Stimulated activated CD4-positive, alpha-beta T cell treated with anti-CD3 and anti-CD28 coated beads, Interleukin-2, amount 100 ng/mL, for 24 hours (primary cell): ENCODE results near the gene VEGFC.

ENCODE experiments used
- DNase-seq, 2 donors: peaks; one replicate each; pipeline ENCODE4 v3.0.0-alpha.2; 2020

VEGFC gene

DNA sequence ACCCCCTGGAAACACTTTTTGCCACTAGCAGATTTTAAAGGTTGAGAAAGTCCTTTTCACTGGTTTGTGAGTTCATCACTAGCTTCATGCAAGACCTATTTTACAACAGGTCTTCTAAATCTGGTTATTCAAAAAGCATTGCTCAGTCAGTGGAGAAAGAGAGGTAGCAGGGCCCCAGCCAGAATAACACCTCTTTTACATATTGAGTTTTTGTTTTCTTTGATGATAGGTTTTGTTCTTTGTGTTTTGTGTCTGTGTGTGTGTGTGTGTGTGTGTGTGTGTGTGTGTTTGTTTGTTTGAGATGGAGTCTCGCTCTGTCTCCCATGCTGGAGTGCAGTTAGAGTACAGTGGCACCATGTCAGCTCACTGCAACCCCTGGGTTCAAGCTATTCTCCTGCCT lies 2.7 kb upstream of the VEGFC start:
- no peak for DNase-seq

DNA sequence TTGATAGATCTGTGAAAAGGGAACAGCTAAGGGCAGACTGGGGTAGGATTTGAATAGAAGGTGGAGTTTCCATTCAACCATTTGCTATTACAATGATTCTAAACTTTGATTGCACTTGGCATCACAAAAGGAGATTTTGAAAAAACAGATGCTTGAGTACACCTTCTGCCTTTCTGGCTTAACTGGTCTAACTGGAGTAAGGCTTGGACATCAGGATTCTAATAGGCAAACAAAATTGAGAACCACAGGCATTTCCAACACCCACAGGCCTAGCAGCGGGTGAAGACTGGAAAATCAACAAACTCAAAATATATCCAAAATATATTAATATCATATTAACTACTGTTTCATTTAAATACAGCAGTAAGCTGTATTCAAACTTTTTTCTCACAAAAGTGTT lies 1.9 kb upstream of the VEGFC start:
- DNase-seq = no peak

DNA sequence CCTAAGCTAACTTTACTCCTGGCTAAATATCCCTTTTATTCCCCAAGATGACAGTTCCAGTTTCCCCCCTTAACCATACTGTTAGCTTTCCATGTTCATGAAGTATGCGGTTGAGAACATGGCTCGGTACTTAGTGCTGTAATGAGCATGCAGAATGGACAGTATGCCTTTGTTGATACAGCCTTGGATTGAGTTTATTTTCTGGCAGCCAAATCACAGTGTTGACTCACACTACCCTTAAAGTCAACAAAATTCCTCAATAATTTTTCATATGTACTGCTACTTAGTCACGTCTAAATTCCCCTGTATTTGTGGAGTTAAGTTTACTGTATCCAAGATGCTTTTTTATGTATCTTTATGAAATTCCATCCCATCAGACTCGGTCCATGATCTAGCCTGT lies 1.4 kb upstream of the VEGFC start:
- no peak for DNase-seq

DNA sequence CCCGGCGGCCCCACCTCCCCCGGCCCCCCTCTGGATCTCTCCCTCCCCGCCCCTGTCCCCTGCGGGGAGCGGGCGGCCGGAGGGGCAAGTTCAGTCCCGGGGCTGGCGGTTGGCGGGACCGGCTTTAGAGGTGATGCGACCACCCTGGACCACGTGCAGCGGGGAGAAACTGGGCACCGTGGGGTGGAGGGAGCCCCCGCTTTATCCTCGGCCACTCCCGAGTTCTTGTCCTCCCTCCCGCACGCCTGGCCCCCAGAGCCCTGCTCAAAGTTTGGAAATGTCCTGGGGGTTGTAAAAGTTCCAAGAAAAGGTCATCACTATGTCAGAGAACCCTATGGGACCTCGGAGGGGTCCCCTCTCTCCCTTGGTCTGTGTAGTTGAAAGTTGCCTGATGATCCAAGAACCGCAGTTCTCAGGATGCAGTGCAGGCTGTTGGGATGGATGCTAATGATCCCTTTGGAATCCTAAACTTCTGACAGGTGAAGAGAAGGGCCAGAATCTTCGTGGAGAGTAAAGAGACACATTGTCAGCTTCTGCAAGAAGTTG lies 411 bp upstream of the VEGFC start:
- no peak for DNase-seq

DNA sequence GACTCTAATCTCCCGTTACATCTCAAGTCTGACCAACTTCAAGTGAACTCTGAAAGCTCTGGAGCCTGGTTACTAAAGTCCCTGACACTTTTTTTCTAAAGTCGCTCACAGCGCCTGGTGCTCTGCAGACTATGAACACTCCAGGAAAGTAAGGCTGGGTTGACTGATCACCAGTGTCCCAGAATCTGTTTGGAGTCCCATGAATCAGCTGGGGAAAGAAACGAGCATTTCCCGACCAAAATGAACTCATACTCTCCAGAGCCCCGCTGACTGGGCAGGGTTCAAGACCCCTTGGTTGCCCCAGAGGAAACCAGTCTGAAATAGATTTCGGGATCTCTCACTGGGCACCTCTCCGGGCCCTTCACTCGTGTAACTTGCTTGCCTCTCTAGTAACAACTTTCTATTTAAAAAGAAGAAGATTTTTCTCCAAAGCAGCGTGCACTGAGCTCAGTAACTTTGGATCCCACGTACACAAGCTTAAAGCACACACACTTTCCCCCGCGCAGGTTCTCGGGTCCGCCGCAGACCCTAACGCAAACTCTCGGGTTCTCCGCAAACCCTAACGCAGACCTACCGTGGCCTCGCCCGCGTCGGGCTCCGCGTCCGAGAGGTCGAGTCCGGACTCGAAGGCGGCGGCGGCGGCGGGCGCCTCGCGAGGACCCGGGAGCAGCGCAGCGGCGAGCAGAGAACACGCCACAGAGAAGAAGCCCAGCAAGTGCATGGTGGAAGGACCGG lies 964 bp downstream of the VEGFC start:
- no peak for DNase-seq

DNA sequence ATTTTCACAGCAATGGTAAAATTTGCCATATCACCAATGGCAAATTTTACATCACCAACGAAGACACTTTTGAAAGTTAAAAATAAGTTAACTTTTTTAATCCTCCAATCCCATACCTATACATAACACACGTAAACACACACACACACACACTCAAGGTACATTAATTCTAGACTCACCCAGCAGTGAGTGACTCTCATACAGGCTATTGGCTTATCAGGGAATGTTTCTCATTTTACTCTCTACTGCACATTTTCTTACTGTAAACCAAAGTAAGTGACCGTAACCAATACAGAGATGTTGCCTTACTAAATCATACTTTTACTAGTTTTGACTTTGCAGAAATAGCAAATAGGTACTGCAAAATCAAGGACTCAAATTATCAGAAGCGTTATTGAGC lies 2.3 kb downstream of the VEGFC start:
- no peak for DNase-seq

DNA sequence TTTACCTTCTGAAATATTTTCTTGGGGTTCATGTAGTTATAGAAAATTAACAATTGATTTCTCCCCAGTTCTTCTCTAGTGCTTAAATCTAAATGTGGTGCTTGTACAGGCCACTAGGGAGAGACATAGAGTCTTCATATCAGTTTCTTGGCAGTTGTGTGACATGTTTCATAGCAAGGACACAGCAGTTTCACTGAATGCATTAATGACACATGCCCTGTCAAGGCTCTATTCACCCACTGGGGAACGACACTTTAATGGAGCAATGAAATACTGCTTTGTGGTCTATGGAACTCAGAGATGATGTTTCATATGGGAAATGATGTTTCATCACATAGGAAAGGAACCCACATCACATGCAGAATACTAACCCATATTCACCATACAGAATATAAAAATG lies 2.8 kb downstream of the VEGFC start:
- DNase-seq = no peak

DNA sequence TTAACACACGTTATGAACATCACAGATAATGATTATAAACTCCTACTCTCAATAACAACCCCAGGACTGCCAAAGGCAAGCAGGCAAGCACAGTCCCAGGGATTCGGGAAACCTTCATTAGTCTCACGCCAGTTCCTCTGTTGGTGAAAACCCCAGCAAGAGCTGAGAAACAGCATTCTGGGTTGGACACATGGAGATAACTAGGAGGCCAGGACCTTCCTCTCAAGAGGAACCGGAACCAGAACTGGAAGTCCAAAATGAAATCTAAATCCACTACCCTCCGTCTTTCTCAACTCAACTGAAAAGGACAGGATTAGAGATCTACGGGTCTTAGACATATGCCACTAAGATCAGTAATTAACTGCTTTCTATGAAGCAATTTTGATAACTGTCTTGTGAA lies 3.8 kb downstream of the VEGFC start:
- no peak for DNase-seq

DNA sequence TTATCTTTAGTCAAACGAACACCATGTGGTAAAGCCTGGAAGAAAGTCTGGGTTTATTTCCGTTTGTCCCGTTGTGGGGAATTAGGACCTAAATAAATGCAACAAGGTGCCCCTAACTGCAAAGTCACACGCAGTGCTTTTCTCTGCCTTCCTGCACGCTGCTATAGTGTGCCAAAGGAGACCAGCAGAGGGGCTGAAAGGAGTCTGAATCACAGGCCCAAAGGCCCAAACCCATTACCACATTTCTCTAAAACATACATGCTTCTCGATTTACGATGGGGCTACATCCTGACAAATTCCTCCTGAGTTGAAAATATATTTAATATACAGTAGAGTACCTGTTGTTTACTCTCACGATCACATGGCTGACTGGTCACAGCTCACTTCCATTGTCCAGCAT lies 4.5 kb downstream of the VEGFC start:
- no peak for DNase-seq

DNA sequence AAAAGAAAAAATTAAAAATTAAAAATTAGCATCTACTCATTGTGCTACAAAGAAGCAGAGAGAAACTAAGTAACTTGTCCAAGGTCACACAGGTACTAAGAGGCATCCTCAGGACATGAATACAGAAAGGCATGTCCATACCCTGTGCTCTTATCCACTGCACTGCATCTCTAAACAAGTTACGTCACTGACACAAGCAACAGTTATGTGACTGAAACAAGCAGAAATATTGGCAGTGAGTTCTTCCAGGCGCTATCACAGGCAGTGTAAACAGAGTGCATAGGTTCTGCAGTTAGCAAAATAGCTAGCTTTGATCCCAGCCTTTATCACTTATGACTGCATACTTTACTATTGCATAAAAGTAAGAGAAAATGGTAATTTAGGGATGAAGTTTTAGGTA lies 7.9 kb downstream of the VEGFC start:
- no peak for DNase-seq

DNA sequence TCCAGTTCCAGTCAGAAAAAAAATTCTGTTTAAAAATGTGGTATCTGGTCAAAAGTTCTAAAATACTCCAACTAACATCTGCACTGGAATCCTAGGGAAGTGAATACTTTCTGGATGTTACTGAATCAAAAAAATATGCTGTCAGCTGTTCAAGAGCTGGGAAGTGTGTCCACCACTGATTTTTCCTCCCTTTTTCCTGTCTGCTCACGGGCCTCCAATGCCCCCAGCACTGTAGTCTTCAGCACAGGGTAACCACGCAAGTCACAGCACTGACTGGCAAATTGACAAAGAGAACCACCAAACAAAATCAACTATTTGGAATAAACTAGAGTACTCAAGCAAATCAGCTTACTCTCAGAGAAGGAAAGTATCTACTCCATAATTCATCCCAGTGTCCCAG lies 9.9 kb downstream of the VEGFC start:
- no peak for DNase-seq

DNA sequence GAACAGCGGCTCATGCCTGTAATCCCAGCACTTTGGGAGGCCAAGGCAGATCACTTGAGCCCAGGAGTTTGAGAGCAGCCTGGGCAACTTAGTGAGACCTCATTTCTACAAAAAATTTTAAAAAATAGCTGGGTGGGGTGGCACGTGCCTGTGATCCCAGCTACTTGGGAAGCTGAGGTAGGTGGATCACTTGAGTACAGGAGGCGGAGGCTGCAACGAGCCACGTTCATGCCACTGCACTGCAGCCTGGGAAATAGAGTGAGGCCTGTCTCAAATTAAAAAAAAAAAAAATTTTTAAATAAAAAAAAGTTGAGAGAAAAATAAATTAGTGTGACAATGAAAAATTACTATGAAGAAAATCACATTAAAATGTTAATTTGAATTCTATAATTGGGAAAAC lies 10.5 kb downstream of the VEGFC start:
- DNase-seq = no peak

DNA sequence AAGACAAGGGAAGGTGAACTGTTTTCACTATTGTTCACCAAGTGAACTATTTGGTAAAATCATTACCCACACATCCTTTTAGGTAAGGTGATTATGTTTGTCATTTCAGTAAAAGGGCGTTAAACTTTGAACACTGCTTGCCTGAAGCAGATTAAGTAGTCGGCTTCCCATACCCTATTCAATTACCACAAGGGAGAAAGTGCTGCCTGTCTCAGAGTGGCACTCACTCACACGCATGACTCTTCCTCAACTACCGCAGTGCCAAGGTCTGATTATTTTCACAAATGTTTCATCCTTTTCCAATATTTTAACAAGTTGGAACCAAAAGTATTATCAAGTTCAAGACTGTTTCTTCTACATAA lies 11.0 kb downstream of the VEGFC start:
- DNase-seq = no peak

DNA sequence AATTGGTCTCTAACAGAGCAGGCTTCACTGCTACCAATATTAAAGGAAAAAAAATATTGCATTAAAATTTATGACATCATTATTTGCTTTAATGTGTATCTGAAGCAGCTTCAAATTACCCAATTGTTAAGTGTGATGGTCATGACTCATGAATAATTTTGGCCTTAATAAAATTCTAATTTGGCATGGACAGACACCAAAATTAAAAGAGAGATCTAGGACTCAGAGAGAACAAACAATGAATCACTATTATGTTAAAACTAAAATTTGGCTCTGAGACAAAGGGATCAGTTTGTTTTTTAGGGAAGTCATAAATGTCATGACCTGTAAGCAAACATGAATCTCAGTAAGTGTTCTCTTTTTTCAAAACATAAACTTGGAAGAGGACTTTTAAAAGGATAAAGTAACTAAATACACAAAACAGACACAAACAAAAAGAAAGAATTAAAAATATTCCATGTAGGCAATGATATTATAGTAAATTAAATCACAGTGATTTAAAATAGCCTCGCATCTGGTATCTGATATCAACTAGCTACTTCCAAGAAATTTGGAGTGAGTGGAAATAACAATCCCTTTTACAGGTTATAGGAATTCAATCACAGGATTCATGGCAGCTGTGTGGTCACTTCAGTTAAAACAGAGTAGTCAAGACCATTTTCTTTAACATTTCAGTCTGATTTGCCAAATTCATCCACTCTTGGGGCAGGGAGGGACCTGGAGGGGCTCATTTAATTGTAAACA lies 11.6 kb downstream of the VEGFC start:
- no peak for DNase-seq

DNA sequence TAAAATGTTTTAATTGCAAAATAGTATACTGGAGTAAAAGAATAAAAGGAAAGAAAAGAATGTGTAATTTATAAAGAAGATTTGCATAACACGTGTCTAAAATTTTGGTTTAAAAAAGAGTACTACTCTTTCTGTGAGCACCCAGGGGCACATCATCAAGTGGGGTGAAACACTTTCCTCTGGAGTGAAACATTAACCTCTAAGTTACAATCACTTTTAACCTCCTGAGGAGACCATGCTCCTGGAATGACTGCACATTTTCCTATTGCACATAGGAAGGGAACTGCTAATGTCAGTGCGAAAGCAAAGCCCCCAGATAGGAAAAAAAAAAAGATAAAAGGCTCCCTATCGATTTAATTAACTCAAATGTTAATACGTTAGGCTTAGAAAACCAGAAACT lies 13.3 kb downstream of the VEGFC start:
- no peak for DNase-seq

DNA sequence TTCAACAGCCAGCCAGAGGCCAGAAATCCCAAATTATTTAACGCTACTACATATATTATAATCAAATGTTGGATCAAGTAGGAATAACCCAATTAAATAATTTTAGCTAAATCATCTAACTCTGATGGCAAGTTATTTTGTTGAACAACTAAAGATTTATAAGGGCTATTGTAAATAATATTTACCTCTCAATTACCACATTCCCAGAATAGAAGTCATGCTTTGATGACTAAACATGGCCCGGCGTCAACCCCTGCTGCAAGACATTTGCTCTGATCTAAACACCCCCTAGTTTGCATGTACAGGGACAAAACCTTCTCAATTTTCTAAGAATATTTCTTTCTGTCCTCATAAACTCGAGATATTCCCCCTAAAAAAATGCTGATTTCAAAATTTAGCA lies 14.2 kb downstream of the VEGFC start:
- DNase-seq = no peak

DNA sequence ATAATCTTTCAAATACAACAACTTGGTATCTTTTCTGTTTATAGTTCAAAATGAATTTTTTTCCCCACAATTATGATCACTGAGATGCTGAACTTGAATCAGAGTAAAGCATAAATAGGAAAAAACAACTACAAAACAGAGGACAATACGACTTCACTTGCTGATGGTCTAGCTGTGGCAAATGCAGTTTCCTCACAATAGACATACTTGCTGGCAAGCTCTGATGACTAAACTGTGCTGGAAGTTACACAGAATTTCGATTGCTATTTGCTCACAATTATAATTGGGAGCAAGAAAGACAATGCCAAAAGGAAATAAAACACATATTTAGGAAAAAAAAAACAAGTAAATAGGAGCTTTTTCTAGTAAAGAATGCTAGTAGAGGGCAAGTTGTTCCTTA lies 14.7 kb downstream of the VEGFC start:
- DNase-seq = no peak

DNA sequence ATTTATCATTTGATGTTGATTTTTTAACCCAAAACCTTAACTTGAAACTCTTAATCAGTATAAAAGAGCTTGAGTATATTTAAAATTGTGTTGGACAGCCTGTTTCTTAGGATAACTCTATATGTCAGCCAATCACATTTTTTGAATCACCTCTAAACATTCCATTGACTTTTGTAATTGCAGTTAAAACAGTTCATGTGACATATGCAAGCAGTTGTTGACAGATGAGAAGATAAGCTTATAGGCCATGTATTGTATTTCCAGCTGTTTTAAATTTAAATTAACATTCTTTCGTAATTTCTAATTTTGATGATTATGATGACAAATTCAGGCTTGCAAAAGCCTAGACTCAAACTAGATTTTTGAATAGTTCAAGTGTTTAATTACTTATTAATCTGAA lies 17.4 kb downstream of the VEGFC start:
- no peak for DNase-seq

DNA sequence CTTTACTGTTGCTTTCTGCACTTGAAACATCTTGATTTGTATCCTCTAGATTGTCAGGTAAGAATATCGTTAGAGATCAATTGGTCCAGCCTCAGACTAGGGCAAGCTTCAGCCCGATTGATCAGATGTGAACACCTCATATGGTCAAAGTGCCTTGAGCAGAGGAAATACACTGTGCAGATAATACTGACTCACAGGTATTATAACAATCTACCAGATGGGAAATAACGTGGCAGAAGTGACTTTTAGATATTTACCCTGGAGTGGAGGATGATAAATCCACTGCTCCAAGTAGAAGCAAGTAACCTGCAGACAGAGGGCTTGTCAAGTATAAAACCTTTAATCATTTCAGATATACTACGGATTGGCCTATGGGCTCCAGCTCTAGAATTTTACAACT lies 17.9 kb downstream of the VEGFC start:
- DNase-seq = no peak

DNA sequence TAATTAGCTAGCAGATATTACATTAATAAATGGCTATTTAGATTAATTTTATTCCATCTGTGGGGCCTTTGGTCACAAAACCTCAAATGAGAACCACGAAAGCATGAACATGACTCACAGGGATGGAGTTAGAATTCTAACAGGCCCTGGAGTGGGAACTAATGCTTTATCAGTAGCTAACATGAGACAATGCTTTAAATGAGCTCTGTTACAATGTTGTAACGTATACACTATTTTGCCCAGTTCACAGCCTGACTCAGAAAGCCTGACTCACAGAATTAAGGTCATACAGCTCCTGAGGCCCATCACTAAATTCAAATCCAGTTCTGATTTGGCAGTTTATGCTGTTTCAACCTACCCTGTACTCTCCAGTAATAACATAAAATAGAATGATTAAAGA lies 23.2 kb downstream of the VEGFC start:
- DNase-seq = no peak

DNA sequence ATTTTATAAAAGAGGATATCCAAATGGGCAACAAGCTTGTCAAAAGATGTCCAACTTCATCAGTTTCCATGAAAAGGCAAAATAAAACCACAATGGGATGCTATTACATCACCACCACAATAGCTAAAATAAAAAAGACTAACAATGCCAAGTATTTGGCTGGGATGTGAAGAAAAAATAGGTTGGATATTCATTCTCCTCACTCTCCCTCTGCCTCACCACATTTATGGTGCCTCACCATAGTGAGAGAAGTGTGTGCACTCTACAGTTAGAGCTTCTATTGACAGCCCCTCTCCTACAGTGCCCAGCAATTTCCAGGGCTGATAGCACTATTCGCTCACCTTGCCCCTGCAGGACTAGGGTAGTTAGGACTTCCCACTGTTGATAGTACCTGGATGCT lies 25.5 kb downstream of the VEGFC start:
- no peak for DNase-seq

DNA sequence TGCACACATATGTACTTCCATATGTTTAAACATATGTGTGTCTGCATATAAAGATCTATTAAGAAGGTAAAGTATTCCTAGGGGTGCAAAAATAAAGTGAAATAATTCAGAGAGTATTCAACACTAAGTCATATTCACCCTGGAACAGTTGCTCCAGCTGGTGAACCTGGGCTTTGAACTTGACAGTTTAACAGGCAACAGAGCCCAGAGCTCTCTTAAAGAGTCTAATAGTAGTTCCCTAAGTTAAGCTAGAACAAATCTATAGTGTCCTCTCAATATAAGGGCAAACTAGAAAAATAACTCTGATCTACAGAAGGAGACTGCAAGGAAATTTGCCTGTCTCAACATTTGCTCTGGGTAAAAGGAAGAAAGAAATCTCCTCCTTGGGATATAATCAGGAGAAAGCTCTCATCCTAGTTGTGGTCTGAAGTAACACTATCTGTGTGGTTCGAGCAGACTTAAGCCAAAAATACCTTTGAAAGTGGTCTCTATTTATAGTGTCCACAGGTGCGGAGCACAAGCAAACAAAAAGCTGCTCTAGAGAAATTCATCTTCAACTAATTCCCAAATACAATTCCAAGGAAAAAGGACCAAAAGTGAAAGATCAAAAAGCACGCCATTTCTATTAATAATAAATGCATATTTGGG lies 29.9 kb downstream of the VEGFC start:
- no peak for DNase-seq

DNA sequence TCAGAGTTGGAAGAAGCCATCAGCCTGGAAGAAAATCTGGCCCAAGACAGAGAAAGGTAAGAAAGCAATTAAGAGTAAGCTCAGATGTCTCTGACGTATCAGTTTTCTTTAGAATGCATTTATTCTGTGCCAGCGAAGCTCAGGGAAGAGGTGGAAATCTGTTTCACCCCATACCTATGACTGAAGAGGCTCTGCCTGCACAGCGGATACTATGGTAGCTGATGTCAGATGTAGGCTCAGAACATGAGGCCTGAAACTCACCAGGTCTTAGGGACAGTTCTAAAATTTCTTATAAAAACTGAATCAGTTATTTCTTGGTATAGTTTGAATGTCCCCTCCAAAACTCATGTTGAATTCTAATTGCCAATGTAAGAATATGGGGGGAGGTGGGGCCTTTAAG lies 30.9 kb downstream of the VEGFC start:
- no peak for DNase-seq

DNA sequence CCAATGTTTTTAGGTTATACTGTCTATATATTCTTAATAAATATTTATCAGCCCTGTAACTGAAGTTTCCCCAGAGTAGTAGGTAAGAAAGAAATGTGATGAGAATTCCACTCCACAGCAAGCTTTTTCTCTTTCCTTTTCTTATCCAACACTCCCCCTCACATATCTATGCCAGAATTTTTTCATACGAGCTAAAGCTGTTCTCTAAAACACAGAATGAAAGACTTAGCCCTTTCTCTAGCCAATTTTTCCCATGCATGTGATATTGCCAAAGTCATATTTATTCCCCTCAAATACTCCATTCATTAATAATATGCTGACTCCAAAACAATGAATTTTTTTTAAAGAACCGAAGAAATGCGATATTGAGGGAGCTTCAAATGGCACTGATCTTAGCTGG lies 32.3 kb downstream of the VEGFC start:
- DNase-seq = no peak
